Peyer's patch (tissue), 4 donors: ENCODE data around the gene PGLYRP1. TPM values are rescaled to one million over a fixed set of nuclear protein-coding genes. Genes with fewer than 3 reads are reported as not detected.

ENCODE experiments used
- DNase-seq, 3 donors: peaks; one replicate each; pipeline ENCODE4 v3.0.0-alpha.2; 2017 to 2019
- H3K27ac ChIP-seq, 4 donors: fragments of 200-600 bp; sonication (generic); one replicate each; pipeline ENCODE4 v1.5.1; 2016 to 2019
- H3K27me3 ChIP-seq, 2 donors: fragments of 200-600 bp; sonication (generic); one replicate each; pipeline ENCODE4 v1.5.1; 2019
- H3K36me3 ChIP-seq, 3 donors: fragments of 200-600 bp; sonication (generic); one replicate each; pipeline ENCODE4 v1.5.1; 2016 to 2019
- H3K4me1 ChIP-seq, 4 donors: fragments of 200-600 bp; sonication (generic); one replicate each; pipeline ENCODE4 v1.5.1; 2016 to 2019
- H3K4me3 ChIP-seq, 4 donors: fragments of 200-600 bp; sonication (generic); 1 replicate in 3 of 4; 2 replicates in 1 of 4; pipeline ENCODE4 v1.5.1; 2016 to 2019; ENCODE audit warnings: mild to moderate bottlenecking in 1 of 4
- H3K9me3 ChIP-seq, 4 donors: fragments of 200-600 bp; sonication (generic); one replicate each; pipeline ENCODE4 v1.5.1; 2016 to 2019; ENCODE audit warnings: mild to moderate bottlenecking in 1 of 4
- CTCF ChIP-seq, 6 experiments: fragments of 450-650 bp in 4 of 6; fragments of 200-600 bp in 2 of 6; sonication (generic) in 1 of 6; IDR thresholded peaks; one replicate each; pipeline ENCODE4 v1.5.1; 2017 to 2019; ENCODE audit warnings: antibody characterized with exemption in 6 of 6, mild to moderate bottlenecking in 3 of 6, moderate library complexity in 1 of 6
- POLR2A ChIP-seq, 2 donors: fragments of 450-650 bp; IDR thresholded peaks; one replicate each; pipeline ENCODE4 v1.5.1; 2017; ENCODE audit warnings: antibody characterized with exemption in 2 of 2, mild to moderate bottlenecking in 2 of 2, moderate library complexity in 2 of 2
- total RNA-seq, 4 donors: library from RNA; depleted of rRNA; stranded (reverse); fragments of >200 nt; gene quantifications; one replicate each; pipeline ENCODE4 v1.1.0, GENCODE V29; 2016

PGLYRP1 gene
- total RNA-seq, 4 donors from 2014 or later: not detected

GRCh38 chr19:46040125-46040524 lies 17.3 kb upstream of the PGLYRP1 start:
- H3K36me3 ChIP-seq: no peaks in the 10 kb centered on the region
- TF ChIP-seq CTCF (IDR thresholded peaks at IDR 0.05) (no peak), POLR2A (IDR thresholded peaks at IDR 0.05) (no peak)

GRCh38 chr19:46036744-46037128 lies 13.9 kb upstream of the PGLYRP1 start:
- H3K27me3 ChIP-seq: no peaks in the 10 kb centered on the region
- H3K4me3 ChIP-seq: no peak overlapping the region
- DNase-seq: no peak
- no peaks in the 10 kb centered on the region for H3K9me3 ChIP-seq
- peaks cover 0 to 13% (median 0%) of the 10 kb centered on the region in 4 donors for H3K4me1 ChIP-seq
- no peaks in the 10 kb centered on the region for H3K36me3 ChIP-seq
- TF ChIP-seq POLR2A (IDR thresholded peaks at IDR 0.05): no peak
- no peak for TF ChIP-seq CTCF (IDR thresholded peaks at IDR 0.05)
- H3K27ac ChIP-seq: no peak overlapping the region

More at GRCh38 chr19:46040125-46040524, 17.3 kb upstream of the PGLYRP1 start:
- H3K4me1 ChIP-seq: peaks cover 0 to 20% (median 0%) of the 10 kb centered on the region in 4 donors
- H3K27ac ChIP-seq: no peak overlapping the region
- H3K9me3 ChIP-seq: no peaks in the 10 kb centered on the region
- H3K27me3 ChIP-seq: no peaks in the 10 kb centered on the region
- H3K4me3 ChIP-seq: no peak overlapping the region
- DNase-seq: no peak

GRCh38 chr19:46035986-46036743 lies 13.3 kb upstream of the PGLYRP1 start:
- DNase-seq: no peak
- no peaks in the 10 kb centered on the region for H3K36me3 ChIP-seq
- peaks cover 0 to 12% (median 0%) of the 10 kb centered on the region in 4 donors for H3K4me1 ChIP-seq
- no peaks in the 10 kb centered on the region for H3K27me3 ChIP-seq
- no peak overlapping the region for H3K27ac ChIP-seq
- TF ChIP-seq CTCF (IDR thresholded peaks at IDR 0.05) (no peak), POLR2A (IDR thresholded peaks at IDR 0.05) (no peak)
- no peak overlapping the region for H3K4me3 ChIP-seq
- H3K9me3 ChIP-seq: no peaks in the 10 kb centered on the region

- DNase-seq: no peak
- Histone ChIP-seq H3K27me3 (no peaks in the 10 kb centered on the region), H3K36me3 (no peaks in the 10 kb centered on the region), H3K4me3 (no peak overlapping the region), H3K4me1 (peaks cover 0 to 5% (median 0%) of the 10 kb centered on the region in 4 donors), H3K9me3 (no peaks in the 10 kb centered on the region), H3K27ac (no peak overlapping the region)
- TF ChIP-seq POLR2A (IDR thresholded peaks at IDR 0.05) (no peak), CTCF (IDR thresholded peaks at IDR 0.05) (no peak)
Measured at GRCh38 chr19:46035546-46035945, 12.7 kb upstream of the PGLYRP1 start.

- no peak overlapping the region for H3K27ac ChIP-seq
- no peaks in the 10 kb centered on the region for H3K36me3 ChIP-seq
- TF ChIP-seq CTCF (IDR thresholded peaks at IDR 0.05) (no peak), POLR2A (IDR thresholded peaks at IDR 0.05) (no peak)
- H3K9me3 ChIP-seq: no peaks in the 10 kb centered on the region
- DNase-seq: no peak
- H3K4me1 ChIP-seq: no peaks in the 10 kb centered on the region
- no peaks in the 10 kb centered on the region for H3K27me3 ChIP-seq
- no peak overlapping the region for H3K4me3 ChIP-seq
Measured at GRCh38 chr19:46033401-46033800, 10.5 kb upstream of the PGLYRP1 start.
